Mesothelial cell of epicardium (in vitro differentiated cells): Measurements from ENCODE around the gene CCT6A. TPM values are rescaled to one million over a fixed set of nuclear protein-coding genes. Genes with fewer than 3 reads are reported as not detected.
"Not testable (repeated sequence)": the region's sequence is repeated elsewhere in the genome, so short reads cannot be mapped to it uniquely, and the experiment has no call there.

Experiments
- DNase-seq, 2 experiments: peaks; one replicate each; pipeline ENCODE4 v3.0.0; 2021; ENCODE audit warnings: low spot score in 2 of 2; ENCODE audit not compliant: unreplicated experiment in 2 of 2
- H3K27ac Mint-ChIP-seq: 2 replicates; pipeline ENCODE4 v1.8.0; 2021; ENCODE audit warnings: mixed read lengths
- H3K27me3 Mint-ChIP-seq: 2 replicates; pipeline ENCODE4 v1.8.0; 2021; ENCODE audit warnings: low read depth, mixed read lengths
- H3K36me3 Mint-ChIP-seq: 2 replicates; pipeline ENCODE4 v1.8.0; 2021; ENCODE audit warnings: mixed read lengths
- H3K4me1 Mint-ChIP-seq: 2 replicates; pipeline ENCODE4 v1.8.0; 2021; ENCODE audit warnings: mixed read lengths
- H3K4me3 Mint-ChIP-seq: 2 replicates; pipeline ENCODE4 v1.8.0; 2021; ENCODE audit warnings: mild to moderate bottlenecking, moderate library complexity, mixed read lengths
- H3K9me3 Mint-ChIP-seq: 2 replicates; pipeline ENCODE4 v1.8.0; 2021; ENCODE audit warnings: mixed read lengths
- CTCF ChIP-seq: fragments of 200-600 bp; sonication (generic); IDR thresholded peaks from one replicate; pipeline ENCODE4 v1.5.0; 2021; ENCODE audit warnings: antibody characterized with exemption; ENCODE audit not compliant: unreplicated experiment
- total RNA-seq: library from RNA; stranded (reverse); gene quantifications from 3 replicates; pipeline ENCODE4 v1.2.1, GENCODE V29; 2021

Gene CCT6A
- 124 to 130 TPM (median 127 TPM) in 3 replicates for total RNA-seq

DNA sequence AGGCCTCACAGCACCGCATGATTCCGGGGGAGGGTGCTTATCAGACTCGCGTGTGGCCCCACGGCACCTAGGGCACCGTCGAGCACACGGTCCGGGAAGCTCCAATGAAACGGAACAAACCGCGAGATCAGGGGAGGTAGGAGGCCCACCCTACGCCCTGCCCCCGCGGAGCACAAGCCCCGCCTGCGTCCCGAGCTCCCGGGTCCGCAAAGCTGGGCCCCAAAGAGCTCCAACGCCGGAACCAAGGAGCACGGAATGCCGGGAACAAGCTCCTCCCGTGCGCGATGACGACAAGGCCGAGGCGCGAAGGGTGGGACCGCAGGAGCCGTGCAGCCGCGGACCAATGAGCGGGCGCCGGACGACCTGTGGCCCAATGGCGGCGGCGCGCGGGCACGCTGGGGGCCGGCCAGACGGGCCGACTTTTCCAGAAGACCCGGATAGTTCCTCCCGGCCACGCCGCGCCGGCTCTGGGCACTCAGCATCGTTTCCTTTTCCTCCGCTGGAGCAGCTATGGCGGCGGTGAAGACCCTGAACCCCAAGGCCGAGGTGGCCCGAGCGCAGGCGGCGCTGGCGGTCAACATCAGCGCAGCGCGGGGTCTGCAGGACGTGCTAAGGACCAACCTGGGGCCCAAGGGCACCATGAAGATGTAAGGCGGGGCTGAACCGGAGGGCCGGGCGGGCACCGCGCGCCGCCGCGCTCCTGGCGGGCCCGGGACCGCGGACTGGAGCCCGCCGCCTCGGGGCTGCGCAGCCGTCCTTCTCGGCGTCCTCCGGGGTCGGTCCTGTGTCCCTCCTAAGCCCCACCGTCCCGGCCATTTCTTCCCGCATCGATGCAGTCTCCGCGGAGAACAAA is at the start of gene CCT6A, which contains the start of gene PSPH:
CCT6A (plus strand) TSS at position 427 of the 853 bp plus-strand sequence; CDS start at position 511, 84 bp downstream.
PSPH (minus strand) TSS at position 106 of the 853 bp plus-strand sequence. CDS start 30,232 bp downstream, outside the sequence.
- Mint-ChIP-seq H3K27me3 (no peaks in the 10 kb centered on the region), H3K4me3 (peak within 1 kb of the TSS; percentile 94), H3K9me3 (no peaks in the 10 kb centered on the region), H3K4me1 (peaks cover 45% of the 10 kb centered on the region), H3K36me3 (peaks cover 10% of the 10 kb centered on the region), H3K27ac (peak within 1 kb of the TSS; percentile 99)
- no peak for TF ChIP-seq CTCF
- DNase-seq: peak; percentile 95 to 97

- no peak for DNase-seq
Observed at GRCh38 chr7:56003749-56004148, 47.8 kb upstream of the CCT6A start.

DNA sequence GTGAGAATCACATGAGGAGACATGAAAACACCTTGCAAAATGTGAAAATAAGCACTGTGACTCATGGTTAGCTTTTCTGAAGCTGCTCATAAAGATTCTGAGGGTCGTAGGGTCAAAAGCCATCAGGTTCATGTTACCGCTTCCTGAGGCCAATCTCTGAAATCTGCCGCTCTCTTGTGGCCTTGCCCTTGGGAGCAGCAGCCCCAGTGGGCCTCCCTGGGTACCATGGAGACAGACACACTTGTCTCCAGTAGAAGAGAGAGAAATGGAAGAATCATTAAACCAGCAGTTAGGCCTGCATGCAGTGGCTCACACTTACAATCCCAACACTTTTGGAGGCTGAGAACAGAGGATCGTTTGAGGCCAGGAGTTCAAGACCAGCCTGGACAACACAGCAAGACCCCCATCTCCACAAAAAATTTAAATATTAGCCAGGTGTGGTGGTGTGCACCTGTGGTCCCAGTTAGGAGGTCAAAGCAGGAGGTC is 44.4 kb upstream of the CCT6A start:
- Mint-ChIP-seq H3K27me3 (no peaks in the 10 kb centered on the region), H3K9me3 (no peaks in the 10 kb centered on the region), H3K27ac (no peak overlapping the region), H3K4me1 (peaks cover 4% of the 10 kb centered on the region), H3K4me3 (no peak overlapping the region), H3K36me3 (peaks cover 11% of the 10 kb centered on the region)
- no peak for TF ChIP-seq CTCF
- no peak for DNase-seq

More at GRCh38 chr7:56003749-56004148, 47.8 kb upstream of the CCT6A start:
- Mint-ChIP-seq H3K27me3 (no peaks in the 10 kb centered on the region), H3K4me3 (no peak overlapping the region), H3K36me3 (peaks cover 13% of the 10 kb centered on the region), H3K4me1 (no peaks in the 10 kb centered on the region), H3K9me3 (no peaks in the 10 kb centered on the region), H3K27ac (no peak overlapping the region)
- no peak for TF ChIP-seq CTCF

- H3K4me1 Mint-ChIP-seq: peaks cover 4% of the 10 kb centered on the region
- no peak overlapping the region for H3K4me3 Mint-ChIP-seq
- no peak for DNase-seq
- no peak for TF ChIP-seq CTCF
- peaks cover 12% of the 10 kb centered on the region for H3K36me3 Mint-ChIP-seq
- peak overlapping the region; percentile 56 for H3K27ac Mint-ChIP-seq
- no peaks in the 10 kb centered on the region for H3K9me3 Mint-ChIP-seq
- no peaks in the 10 kb centered on the region for H3K27me3 Mint-ChIP-seq
Observed at GRCh38 chr7:56007891-56008290, 43.7 kb upstream of the CCT6A start.

- no peak for TF ChIP-seq CTCF
- Mint-ChIP-seq H3K27ac (peak overlapping the region; percentile 89), H3K4me1 (peaks cover 4% of the 10 kb centered on the region), H3K36me3 (peaks cover 18% of the 10 kb centered on the region), H3K9me3 (no peaks in the 10 kb centered on the region), H3K4me3 (no peak overlapping the region), H3K27me3 (no peaks in the 10 kb centered on the region)
- no peak for DNase-seq
Observed at GRCh38 chr7:56009695-56010094, 41.9 kb upstream of the CCT6A start.

GRCh38 chr7:56017015-56017414 is 34.5 kb upstream of the CCT6A start:
- H3K27ac Mint-ChIP-seq, H3K27me3 Mint-ChIP-seq, DNase-seq, H3K4me3 Mint-ChIP-seq, H3K9me3 Mint-ChIP-seq, H3K4me1 Mint-ChIP-seq: not testable (repeated sequence)
- peaks cover 11% of the 10 kb centered on the region for H3K36me3 Mint-ChIP-seq
